ENCODE measurements around the gene TMEM74B. TPM values are rescaled to one million over a fixed set of nuclear protein-coding genes. Genes with fewer than 3 reads are reported as not detected.
"Not testable (repeated sequence)": the region's sequence is repeated elsewhere in the genome, so short reads cannot be mapped to it uniquely, and the experiment has no call there.

The TMEM74B gene
- total and polyA plus RNA-seq, 2 of the 8 experiments (the other 6 are each of a cell fraction or from before 2014, with no cell fraction given), result 4.0 to 6.4 TPM

DNA sequence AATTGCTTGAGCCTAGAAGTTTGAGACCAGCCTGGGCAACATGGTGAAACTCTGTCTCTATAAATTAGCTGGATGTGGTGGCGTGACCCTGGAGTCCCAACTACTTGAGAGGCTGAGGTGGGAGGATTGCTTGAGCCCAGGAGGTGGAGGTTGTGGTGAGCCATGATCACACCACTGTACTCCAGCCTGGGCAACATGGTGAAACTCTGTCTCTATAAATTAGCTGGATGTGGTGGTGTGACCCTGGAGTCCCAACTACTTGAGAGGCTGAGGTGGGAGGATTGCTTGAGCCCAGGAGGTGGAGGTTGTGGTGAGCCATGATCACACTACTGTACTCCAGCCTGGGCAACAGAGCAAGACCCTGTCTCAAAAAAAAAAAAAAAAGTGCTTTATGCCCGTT lies 35.0 kb downstream of the TMEM74B start:
- H3K9me3 ChIP-seq (ENCODE audit: insufficient read depth in 2 of 2, low read depth in 1 of 2, low read length in 1 of 2); H4K20me1 ChIP-seq (replicated peaks in 1 of 2; ENCODE audit: control insufficient read depth in 1 of 2, insufficient read depth in 2 of 2, low read length in 2 of 2); H2BK20ac ChIP-seq (ENCODE audit: low read length); H2BK5ac ChIP-seq (ENCODE audit: low read depth, low read length); H3K4me3 ChIP-seq (ENCODE audit: extremely low read depth in 1 of 4, insufficient read depth in 2 of 4, low read depth in 3 of 4, low read length in 4 of 4); DNase-seq (ENCODE audit: low read depth in 1 of 2, low spot score in 2 of 2); H2AFZ ChIP-seq (ENCODE audit: low read length); H3K27ac ChIP-seq (ENCODE audit: low read depth, low read length); H3K4me1 ChIP-seq (replicated peaks in 1 of 4; ENCODE audit: control insufficient read depth in 3 of 4, insufficient read depth in 4 of 4, low read length in 3 of 4); H3K23me2 ChIP-seq (ENCODE audit: low read depth, low read length); H2BK12ac ChIP-seq (ENCODE audit: low read depth, low read length); H2AK5ac ChIP-seq (ENCODE audit: low read depth, low read length); H4K91ac ChIP-seq (replicated peaks; ENCODE audit: insufficient read length, low read length); H3K4ac ChIP-seq (replicated peaks; ENCODE audit: insufficient read length, low read depth, low read length); H4K5ac ChIP-seq (ENCODE audit: insufficient read length, low read depth, low read length); H3K27me3 ChIP-seq (replicated peaks in 1 of 4; ENCODE audit: control insufficient read depth in 3 of 4, extremely low read depth in 1 of 4, insufficient read depth in 3 of 4, low read length in 3 of 4); H3K14ac ChIP-seq (ENCODE audit: insufficient read length); H3K56ac ChIP-seq (replicated peaks; ENCODE audit: insufficient read length, low read depth, low read length); H3K4me2 ChIP-seq (ENCODE audit: insufficient read depth in 1 of 2, low read depth in 2 of 2, low read length in 2 of 2); H2BK120ac ChIP-seq (replicated peaks; ENCODE audit: low read depth, low read length); FAIRE-seq; H3K79me1 ChIP-seq (ENCODE audit: low read depth, low read length); H3K79me2 ChIP-seq (ENCODE audit: control insufficient read depth in 1 of 2, insufficient read depth in 2 of 2, low read length in 2 of 2); H3K23ac ChIP-seq (ENCODE audit: insufficient read length); H2BK15ac ChIP-seq (ENCODE audit: low read length); H3K9ac ChIP-seq (replicated peaks in 1 of 4; ENCODE audit: extremely low read depth in 1 of 4, low read depth in 3 of 4, low read length in 3 of 4); H3K18ac ChIP-seq (ENCODE audit: extremely low read depth, low read length): not testable (repeated sequence)
- ChIA-PET CTCF (ENCODE audit: partially characterized antibody) (interaction anchor here (1.8 kb wide), 1 partner anchor 63 kb away, joined by 5 read pairs; no protein-coding TSS in a partner anchor), POLR2A (ENCODE audit: partially characterized antibody) (interaction anchor here (0.6 kb wide), 1 partner anchor 148 kb away, joined by 3 read pairs; no protein-coding TSS in a partner anchor)
- Histone ChIP-seq H3K36me3 (ENCODE audit: control insufficient read depth in 2 of 4, insufficient read depth in 4 of 4, low read length in 3 of 4) (peaks cover 0 to 18% (median 4%) of the 10 kb centered on the region in 4 experiments; a peak in 6 of 8 replicates), H4K8ac (ENCODE audit: extremely low read depth, insufficient read depth, low read length) (peak overlapping the region; percentile 57; the same call in 1 of the 2 replicates)
- 85% methylated on average over 2 of the region's 2 CpGs; no CpG with 5 or more reads in 1 of the 2 experiments for WGBS, 2 experiments (ENCODE audit: extremely low coverage in 1 of 2, insufficient coverage in 1 of 2, insufficient read length in 1 of 2, insufficient replicate concordance in 2 of 2, low coverage in 1 of 2, low lambda C conversion rate in 2 of 2, missing lambda C conversion rate in 1 of 2)
